PC-9 (cell line): ENCODE measurements around the gene PRF1.

ENCODE experiments used
- EZH2 ChIP-seq: fragments of 200-600 bp; sonication (generic); IDR thresholded peaks from 2 replicates; pipeline ENCODE4 v1.8.0; 2017; ENCODE audit warnings: antibody characterized with exemption, low read depth
- TF ChIP-seq, protein P1 (sequence below): fragments of 200-600 bp; sonication (generic); conservative IDR thresholded peaks from 2 replicates; pipeline ENCODE4 v1.6.1; 2017; ENCODE audit warnings: mixed run types, antibody characterized with exemption, mild to moderate bottlenecking, moderate library complexity

DNA sequence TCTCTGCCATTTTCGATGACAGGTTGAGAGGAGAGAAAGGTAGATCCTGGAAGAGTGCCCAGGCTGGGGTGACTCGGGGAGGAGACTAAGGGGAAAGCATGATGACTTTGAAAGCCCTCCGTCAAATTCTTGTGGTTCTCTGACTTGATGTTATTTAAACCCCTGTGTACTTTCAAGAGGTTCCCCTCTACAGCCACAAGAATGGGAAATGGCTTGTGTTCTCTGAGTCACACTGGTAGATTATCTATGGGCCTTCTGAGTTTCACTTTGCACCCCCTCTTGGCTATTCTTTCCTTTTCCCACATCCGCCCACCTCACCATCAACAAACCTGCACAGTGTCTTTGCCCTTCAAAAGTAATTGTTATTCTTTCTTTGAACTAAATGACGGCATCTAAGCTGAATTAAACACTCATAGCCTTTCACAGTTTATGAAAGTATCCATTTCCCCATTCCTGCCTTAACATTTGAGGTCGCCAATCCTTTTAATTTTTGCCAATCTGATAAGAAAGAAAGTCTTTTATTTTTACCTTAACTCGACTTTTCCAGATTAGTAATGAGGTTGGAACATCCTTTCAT is 24.1 kb downstream of the PRF1 start:
- TF ChIP-seq, protein P1, sequence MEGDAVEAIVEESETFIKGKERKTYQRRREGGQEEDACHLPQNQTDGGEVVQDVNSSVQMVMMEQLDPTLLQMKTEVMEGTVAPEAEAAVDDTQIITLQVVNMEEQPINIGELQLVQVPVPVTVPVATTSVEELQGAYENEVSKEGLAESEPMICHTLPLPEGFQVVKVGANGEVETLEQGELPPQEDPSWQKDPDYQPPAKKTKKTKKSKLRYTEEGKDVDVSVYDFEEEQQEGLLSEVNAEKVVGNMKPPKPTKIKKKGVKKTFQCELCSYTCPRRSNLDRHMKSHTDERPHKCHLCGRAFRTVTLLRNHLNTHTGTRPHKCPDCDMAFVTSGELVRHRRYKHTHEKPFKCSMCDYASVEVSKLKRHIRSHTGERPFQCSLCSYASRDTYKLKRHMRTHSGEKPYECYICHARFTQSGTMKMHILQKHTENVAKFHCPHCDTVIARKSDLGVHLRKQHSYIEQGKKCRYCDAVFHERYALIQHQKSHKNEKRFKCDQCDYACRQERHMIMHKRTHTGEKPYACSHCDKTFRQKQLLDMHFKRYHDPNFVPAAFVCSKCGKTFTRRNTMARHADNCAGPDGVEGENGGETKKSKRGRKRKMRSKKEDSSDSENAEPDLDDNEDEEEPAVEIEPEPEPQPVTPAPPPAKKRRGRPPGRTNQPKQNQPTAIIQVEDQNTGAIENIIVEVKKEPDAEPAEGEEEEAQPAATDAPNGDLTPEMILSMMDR: no peak
- TF ChIP-seq EZH2: no peak
